Panc1 (cell line): ENCODE results near the gene ZCCHC24. TPM values are rescaled to one million over a fixed set of nuclear protein-coding genes. Genes with fewer than 3 reads are reported as not detected.

Experiments used
- ATAC-seq: fragments of 200-7000 bp; cut with Tn5 transposase; 2 replicates; pipeline ENCODE4 v1.9.1; 2020; ENCODE audit warnings: mild to moderate bottlenecking, moderate library complexity
- BruUV-seq: library from RNA; stranded (reverse); fragments of 400-500 nt; replicated peaks from 2 replicates; lab custom pipeline; 2021; lab: Mats Ljungman, UMichigan
- CTCF ChIA-PET: fragments of 300-600 bp; sonication (Branson Sonifier 250); formaldehyde crosslinking; loops from one replicate; lab custom pipeline; 2022; ENCODE audit warnings: antibody characterized with exemption; lab: Charles Lee
- POLR2A ChIA-PET: fragments of 300-600 bp; sonication (Branson Sonifier 250); formaldehyde crosslinking; loops from one replicate; lab custom pipeline; 2022; ENCODE audit warnings: antibody characterized with exemption; lab: Charles Lee
- DNase-seq: peaks from one replicate; pipeline ENCODE4 v3.0.0-alpha.2; 2010; ENCODE audit warnings: low read depth, low spot score
- H3K27ac ChIP-seq: 2 replicates; pipeline ENCODE4 v1.5.1; 2011; ENCODE audit warnings: mild to moderate bottlenecking, low read length, inconsistent platforms
- H3K27me3 ChIP-seq: fragments of 200-500 bp; sonication (Bioruptor generic); 2 replicates; pipeline ENCODE4 v1.6.0; 2014; ENCODE audit warnings: low read length, inconsistent platforms; ENCODE audit not compliant: control insufficient read depth, insufficient read depth
- H3K36me3 ChIP-seq: fragments of 200-500 bp; sonication (Bioruptor generic); 2 replicates; pipeline ENCODE4 v1.5.1; 2014; ENCODE audit warnings: inconsistent platforms, mild to moderate bottlenecking, low read length, moderate library complexity; ENCODE audit not compliant: control insufficient read depth, insufficient read depth
- H3K4me1 ChIP-seq: 2 replicates; pipeline ENCODE4 v1.5.1; 2011; ENCODE audit warnings: inconsistent platforms, mild to moderate bottlenecking, low read length, moderate library complexity; ENCODE audit not compliant: control insufficient read depth, insufficient read depth
- H3K4me3 ChIP-seq, 2 experiments: 2 replicates each; pipeline ENCODE4 v1.5.1; 2011 to 2012; ENCODE audit warnings: low read depth in 2 of 2, low read length in 2 of 2, mild to moderate bottlenecking in 2 of 2, inconsistent platforms in 1 of 2, moderate library complexity in 1 of 2
- H3K9me3 ChIP-seq: fragments of 200-500 bp; sonication (Bioruptor generic); 2 replicates; pipeline ENCODE4 v1.5.1; 2014; ENCODE audit warnings: low read depth, mild to moderate bottlenecking, inconsistent platforms, low read length, moderate library complexity; ENCODE audit not compliant: control insufficient read depth, insufficient read depth
- POLR2AphosphoS5 ChIP-seq: IDR thresholded peaks from 2 replicates; pipeline ENCODE4 v1.6.1; 2012; ENCODE audit warnings: mild to moderate bottlenecking, low read depth, low read length, moderate library complexity
- SIN3A ChIP-seq: IDR thresholded peaks from 2 replicates; pipeline ENCODE4 v1.6.1; 2012; ENCODE audit warnings: low read depth, mild to moderate bottlenecking, low read length, moderate library complexity, borderline replicate concordance; ENCODE audit not compliant: insufficient read depth
- TCF7L2 ChIP-seq: IDR thresholded peaks from 2 replicates; pipeline ENCODE4 v1.6.1; 2011; ENCODE audit warnings: mild to moderate bottlenecking, low read depth, low read length, inconsistent platforms
- in situ Hi-C: cut with HindIII; loops from 2 replicates; pipeline ENCODE4 v1.10.0; 2016; ENCODE audit warnings: low sequenced_read_pairs, low pct_unique_long_range_greater_than_20kb
- intact Hi-C: fragments of 100-400 bp; cut with micrococcal nuclease; formaldehyde crosslinking; loops from one replicate; pipeline ENCODE4 v1.10.0; 2022; ENCODE audit not compliant: unreplicated experiment
- total RNA-seq: library from RNA; stranded (reverse); gene quantifications from one replicate; pipeline ENCODE4 v1.2.1, GENCODE V29; 2021; ENCODE audit not compliant: unreplicated experiment
- TF ChIP-seq, protein P1 (sequence below), 2 experiments: IDR thresholded peaks; 2 replicates each; pipeline ENCODE4 v1.6.1; 2011 to 2012; ENCODE audit warnings: low read depth in 2 of 2, control low read depth in 1 of 2, low read length in 1 of 2, mild to moderate bottlenecking in 1 of 2, moderate library complexity in 1 of 2; ENCODE audit not compliant: insufficient read depth in 1 of 2
- TF ChIP-seq, protein P2 (sequence below): fragments of 450-650 bp; IDR thresholded peaks from 2 replicates; pipeline ENCODE4 v1.5.1; 2017; ENCODE audit warnings: mild to moderate bottlenecking

Gene ZCCHC24
- total RNA-seq, 1 experiment from 2014 or later, result 7.8 TPM

DNA sequence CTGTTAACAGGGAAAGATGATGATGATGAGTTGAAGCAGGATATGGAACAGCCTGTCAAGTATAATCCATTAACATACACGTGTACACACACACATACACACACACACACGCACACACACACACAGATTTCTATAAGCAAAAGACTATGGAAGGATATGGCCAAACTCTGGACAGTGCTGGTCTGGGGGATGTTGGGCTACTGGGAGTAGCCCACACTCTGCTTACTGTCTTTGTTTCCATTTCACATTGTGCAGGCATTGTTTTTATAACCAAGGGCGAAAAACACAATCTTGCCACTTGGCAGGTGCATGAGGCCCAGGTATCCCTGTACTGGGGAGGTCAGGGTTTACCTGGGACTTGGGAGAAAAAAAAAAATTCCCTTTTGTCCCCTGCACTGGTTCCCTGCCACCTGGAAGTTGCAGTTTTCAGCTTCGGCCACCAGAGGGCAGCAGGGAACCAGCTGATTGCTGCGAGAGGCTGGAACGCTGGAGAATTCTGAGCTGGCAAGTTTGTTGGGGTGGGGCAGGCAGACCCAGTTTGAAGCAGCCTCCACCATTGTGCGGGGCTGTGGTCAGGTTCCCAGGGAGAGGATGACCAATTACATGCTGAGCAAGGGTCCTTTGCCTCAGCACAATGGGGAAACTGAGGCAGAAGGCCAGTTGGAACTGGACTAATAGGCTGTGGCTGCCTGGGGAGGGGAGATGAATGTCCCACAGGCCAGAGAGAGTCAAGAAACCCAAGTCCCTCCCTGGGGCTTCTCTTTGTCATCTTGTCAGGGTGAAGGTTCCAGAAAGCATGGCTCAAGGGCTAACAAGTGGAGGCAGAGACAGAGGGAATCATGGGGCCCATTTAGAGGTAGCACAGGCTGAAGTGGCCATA is 70.9 kb downstream of the ZCCHC24 start:
- no peaks in the 10 kb centered on the region for H3K36me3 ChIP-seq
- intact Hi-C loops, result loop anchor here (1.0 to 5.0 kb wide), 2 partner anchors 93 to 113 kb away; no protein-coding TSS in a partner anchor
- DNase-seq, result peak; percentile 33
- no peaks in the 10 kb centered on the region for H3K4me1 ChIP-seq
- no peak overlapping the region for H3K4me3 ChIP-seq
- ATAC-seq, result peak; percentile 88
- BruUV-seq, result no TSS peak
- ChIA-PET POLR2A (interaction anchor here (0.7 kb wide), 1 partner anchor 9 kb away, joined by 3 read pairs; no protein-coding TSS in a partner anchor), CTCF (interaction anchor here (0.6 to 1.7 kb wide), 16 partner anchors 9 to 1716 kb away, joined by 3 to 19 read pairs (median 4); partner anchors contain the start of gene SFTPA2)
- H3K9me3 ChIP-seq, result peaks cover 3% of the 10 kb centered on the region; the same call in 1 of the 2 replicates
- TF ChIP-seq, protein P1, sequence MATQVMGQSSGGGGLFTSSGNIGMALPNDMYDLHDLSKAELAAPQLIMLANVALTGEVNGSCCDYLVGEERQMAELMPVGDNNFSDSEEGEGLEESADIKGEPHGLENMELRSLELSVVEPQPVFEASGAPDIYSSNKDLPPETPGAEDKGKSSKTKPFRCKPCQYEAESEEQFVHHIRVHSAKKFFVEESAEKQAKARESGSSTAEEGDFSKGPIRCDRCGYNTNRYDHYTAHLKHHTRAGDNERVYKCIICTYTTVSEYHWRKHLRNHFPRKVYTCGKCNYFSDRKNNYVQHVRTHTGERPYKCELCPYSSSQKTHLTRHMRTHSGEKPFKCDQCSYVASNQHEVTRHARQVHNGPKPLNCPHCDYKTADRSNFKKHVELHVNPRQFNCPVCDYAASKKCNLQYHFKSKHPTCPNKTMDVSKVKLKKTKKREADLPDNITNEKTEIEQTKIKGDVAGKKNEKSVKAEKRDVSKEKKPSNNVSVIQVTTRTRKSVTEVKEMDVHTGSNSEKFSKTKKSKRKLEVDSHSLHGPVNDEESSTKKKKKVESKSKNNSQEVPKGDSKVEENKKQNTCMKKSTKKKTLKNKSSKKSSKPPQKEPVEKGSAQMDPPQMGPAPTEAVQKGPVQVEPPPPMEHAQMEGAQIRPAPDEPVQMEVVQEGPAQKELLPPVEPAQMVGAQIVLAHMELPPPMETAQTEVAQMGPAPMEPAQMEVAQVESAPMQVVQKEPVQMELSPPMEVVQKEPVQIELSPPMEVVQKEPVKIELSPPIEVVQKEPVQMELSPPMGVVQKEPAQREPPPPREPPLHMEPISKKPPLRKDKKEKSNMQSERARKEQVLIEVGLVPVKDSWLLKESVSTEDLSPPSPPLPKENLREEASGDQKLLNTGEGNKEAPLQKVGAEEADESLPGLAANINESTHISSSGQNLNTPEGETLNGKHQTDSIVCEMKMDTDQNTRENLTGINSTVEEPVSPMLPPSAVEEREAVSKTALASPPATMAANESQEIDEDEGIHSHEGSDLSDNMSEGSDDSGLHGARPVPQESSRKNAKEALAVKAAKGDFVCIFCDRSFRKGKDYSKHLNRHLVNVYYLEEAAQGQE (IDR thresholded peaks at IDR 0.05; ENCODE audit: insufficient read depth in 1 of 2, low read depth in 2 of 2, low read length in 1 of 2), result 0 out of 4 replicates have a peak, but pooled peaks of 1 of the 2 experiments have one; percentile 25
- TF ChIP-seq POLR2AphosphoS5, result no peak
- TF ChIP-seq, protein P2, sequence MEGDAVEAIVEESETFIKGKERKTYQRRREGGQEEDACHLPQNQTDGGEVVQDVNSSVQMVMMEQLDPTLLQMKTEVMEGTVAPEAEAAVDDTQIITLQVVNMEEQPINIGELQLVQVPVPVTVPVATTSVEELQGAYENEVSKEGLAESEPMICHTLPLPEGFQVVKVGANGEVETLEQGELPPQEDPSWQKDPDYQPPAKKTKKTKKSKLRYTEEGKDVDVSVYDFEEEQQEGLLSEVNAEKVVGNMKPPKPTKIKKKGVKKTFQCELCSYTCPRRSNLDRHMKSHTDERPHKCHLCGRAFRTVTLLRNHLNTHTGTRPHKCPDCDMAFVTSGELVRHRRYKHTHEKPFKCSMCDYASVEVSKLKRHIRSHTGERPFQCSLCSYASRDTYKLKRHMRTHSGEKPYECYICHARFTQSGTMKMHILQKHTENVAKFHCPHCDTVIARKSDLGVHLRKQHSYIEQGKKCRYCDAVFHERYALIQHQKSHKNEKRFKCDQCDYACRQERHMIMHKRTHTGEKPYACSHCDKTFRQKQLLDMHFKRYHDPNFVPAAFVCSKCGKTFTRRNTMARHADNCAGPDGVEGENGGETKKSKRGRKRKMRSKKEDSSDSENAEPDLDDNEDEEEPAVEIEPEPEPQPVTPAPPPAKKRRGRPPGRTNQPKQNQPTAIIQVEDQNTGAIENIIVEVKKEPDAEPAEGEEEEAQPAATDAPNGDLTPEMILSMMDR, result peak; percentile 98
- no peak for TF ChIP-seq SIN3A
- no peak for TF ChIP-seq TCF7L2
- in situ Hi-C loops, result no loop called here
- no peak overlapping the region for H3K27ac ChIP-seq
- H3K27me3 ChIP-seq, result peaks cover 2% of the 10 kb centered on the region; the same call in 1 of the 2 replicates

DNA sequence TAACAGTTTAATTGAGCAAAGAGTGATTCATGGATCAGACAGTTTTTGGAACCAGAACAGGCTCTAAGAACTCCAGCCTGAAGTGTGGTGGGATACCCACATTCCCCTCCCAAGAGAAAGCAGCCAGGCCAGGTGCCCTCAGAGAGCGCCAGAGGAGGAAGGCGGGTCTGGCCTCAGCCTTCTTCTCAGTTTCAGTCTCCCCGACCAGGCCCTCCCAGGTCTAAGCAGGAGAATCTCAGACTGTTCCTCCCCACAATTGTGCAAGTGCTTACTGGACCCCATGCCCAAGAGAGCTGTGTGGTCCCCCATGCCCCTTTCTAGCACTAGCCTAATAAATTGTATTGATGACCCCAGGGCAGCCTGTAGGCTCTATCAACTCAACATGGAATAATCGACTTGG is 72.6 kb downstream of the ZCCHC24 start:
- ChIA-PET POLR2A (no interaction called here), CTCF (no interaction called here)
- intact Hi-C loops (loop anchor here (5.0 kb wide), 1 partner anchor 114 kb away; no protein-coding TSS in a partner anchor), in situ Hi-C loops (no loop called here)
- ATAC-seq, result no peak
- BruUV-seq, result no TSS peak
- Histone ChIP-seq H3K4me3 (no peak overlapping the region), H3K9me3 (peaks cover 3% of the 10 kb centered on the region; the same call in 1 of the 2 replicates), H3K4me1 (no peaks in the 10 kb centered on the region), H3K27ac (no peak overlapping the region), H3K36me3 (no peaks in the 10 kb centered on the region), H3K27me3 (peaks cover 3% of the 10 kb centered on the region; the same call in 1 of the 2 replicates)
- TF ChIP-seq, protein P1 (IDR thresholded peaks at IDR 0.05; ENCODE audit: insufficient read depth in 1 of 2, low read depth in 2 of 2, low read length in 1 of 2), result no peak
- TF ChIP-seq TCF7L2 (no peak), POLR2AphosphoS5 (no peak), SIN3A (no peak)
- TF ChIP-seq, protein P2, result no peak
- no peak for DNase-seq
